Activated CD4-positive, alpha-beta T cell treated with anti-CD3 and anti-CD28 coated beads, Interleukin-2, Interleukin-4, amounts not matched to agents 100 ng/mL and 50 ng/mL, durations not matched to agents 16 hours and 8 hours (primary cell): Measurements from ENCODE around the gene NAB1.

Source experiments
- DNase-seq: peaks from one replicate; pipeline ENCODE4 v3.0.0-alpha.2; 2020; ENCODE audit warnings: low spot score

NAB1 gene

DNA sequence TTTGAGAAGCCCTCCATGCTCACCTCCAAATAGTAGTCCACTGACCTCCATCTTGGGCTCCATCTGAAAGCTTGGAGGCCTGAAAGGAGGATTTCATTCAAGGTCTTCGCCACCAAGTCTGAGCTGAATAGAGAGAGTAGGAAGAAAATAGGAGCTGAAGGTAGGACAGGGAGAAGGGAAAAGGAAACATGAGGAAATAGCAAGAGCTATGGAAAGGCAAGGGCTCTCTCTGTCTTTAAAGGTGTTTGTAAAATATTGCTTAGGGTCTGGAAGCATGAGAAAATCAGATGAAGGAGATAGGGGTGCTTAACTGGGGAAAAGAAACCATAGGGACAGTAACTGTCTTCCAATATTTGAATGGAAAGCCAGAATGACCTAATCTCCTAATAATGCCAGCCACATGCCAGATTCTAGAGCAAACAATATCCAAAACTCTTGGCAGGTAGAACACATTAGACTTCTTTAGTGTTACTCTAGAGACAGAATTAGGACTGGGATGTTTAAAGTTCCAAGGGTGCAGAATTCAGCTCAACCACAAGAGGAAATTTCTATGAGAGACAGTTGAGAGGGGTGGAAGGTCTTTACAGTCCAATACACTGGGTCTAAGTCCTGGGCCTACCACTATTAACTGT, 67.4 kb downstream of the NAB1 start:
- no peak for DNase-seq

DNA sequence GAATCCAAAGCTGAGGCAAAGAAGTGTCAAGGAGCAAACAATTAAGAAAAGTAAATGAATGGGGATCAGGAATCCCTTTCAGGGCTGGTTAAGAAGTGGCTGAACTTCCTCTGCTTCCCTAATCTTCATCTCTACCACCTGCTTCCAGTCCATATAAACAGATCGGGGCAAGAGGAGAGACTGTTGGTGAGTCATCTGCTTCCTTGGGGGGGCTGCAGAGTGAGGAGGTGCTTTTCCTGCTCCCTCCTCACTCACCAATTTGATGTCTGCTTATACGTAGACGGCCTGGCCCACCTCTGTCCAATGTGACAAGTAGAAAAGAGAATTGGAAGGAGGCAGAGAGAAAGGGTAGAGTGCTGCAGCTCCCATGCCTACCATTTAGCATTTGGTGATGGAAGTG, 68.4 kb downstream of the NAB1 start:
- DNase-seq = no peak

DNA sequence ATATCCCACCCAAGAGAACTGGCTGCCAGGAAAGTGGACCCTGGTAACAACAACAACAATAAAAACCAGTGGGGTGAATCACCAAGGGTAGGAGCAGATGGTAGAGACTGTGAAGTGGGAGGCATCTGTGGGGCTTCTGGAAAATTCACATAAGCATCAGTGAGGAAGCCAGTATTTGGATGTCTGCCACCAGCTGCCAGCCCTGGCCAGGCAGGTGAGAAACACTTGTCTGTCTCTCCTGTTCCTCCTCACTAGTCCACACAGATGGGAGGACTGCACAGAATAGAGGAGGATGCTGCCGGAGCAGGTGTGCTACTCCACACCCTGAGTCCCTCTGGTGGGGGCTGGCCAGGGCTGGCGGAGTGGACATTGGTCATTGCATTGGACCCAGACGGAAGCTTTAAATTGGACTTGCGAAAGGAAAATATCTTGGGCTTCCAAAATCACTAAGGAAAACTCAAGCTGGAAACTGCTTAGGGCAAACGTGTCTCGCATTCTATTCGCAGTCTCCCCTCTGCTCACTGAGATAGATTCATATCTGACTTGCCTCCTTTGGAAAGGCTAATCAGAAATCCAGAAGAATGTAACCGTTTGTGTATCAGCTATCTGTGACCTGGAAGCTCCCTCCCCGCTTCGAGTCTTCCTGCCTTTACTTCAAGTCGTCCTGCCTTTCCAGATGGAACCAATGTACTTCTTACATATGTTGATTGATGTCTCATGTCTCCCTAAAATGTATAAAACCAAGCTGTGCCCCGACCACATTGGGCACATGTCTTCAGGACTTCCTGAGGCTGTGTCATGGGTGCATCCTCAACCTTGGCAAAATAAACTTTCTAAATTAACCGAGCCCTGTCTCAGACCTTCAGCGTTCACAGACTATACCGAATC, 69.1 kb downstream of the NAB1 start:
- peak; percentile 32 for DNase-seq

DNA sequence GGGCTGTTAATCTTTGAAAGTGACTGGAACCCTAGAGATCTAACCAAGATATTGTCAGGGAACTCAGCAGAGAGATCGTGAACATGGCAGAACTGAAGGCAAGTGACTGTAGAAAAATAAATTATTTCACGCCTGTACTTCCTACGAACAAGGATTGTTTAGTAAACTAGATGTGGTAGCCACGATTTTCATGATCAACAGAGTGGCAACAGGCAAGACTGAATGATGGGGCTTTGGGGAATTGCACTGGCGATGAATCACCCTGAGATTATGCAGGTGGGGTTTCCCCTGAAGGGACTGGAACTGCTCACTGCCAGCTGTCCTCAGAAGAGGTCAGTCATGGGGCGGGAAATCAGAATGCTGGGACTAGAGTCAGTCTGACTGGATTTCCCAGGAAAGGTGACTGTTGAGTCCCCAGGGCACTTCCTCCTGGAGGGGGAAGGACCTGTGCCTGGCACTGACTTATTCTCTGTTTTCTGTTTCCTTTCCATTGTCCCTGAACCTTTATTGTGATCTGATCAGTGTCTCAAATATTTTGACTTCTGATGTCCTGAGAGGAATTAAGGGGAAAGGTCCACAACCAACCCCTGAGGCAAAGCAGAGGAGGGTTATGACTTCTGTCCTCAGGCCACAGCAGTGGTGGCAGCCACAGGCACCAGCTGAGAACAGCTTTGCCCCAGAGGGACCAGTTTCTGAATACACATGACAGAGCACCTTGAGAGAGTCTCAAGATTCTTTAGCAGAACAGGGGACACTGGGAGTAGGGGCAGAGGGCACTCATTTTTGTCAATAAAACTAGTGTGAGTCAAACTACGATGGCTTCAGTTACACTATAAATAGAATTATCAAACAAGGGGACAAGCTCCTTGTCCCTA, 70.0 kb downstream of the NAB1 start:
- peak; percentile 83 for DNase-seq

DNA sequence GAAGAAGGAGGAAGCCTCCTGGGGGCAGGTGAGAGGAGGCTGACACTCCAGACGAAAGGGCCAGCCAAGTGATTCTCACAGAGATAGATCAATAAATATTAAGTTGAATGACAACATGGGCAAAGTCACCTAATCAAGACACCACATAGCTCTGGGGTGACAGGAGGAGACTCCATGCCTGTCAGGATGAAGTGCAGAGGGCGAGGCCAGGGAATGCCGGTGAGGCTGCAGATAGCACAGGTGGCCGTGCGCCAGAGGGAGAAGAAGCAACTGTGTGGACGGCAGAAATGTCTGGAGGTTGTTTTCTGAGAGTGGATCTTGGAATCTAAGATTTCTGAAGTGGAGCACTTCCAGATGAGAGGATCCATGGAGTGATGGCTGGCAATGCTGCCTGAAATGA, 71.4 kb downstream of the NAB1 start:
- DNase-seq = no peak

DNA sequence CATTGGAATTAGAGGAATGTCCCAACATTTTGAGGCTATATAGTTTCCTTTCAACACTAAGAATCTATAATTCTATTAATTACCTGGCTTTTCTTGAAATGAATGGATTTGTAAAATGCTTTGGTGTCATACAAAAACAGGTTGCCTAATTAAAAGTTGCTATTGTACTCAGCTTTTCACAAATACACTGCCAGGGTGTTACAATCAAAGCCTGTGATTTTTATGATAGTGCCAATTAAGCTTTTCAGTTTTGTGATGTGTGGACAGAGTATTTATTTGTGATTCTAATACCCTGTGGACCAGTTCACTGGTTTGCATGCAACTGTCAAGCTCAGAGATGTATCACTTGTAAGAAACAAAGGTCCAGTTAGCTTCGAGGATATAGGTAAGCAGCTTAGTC, 71.8 kb downstream of the NAB1 start:
- peak; percentile 30 for DNase-seq

DNA sequence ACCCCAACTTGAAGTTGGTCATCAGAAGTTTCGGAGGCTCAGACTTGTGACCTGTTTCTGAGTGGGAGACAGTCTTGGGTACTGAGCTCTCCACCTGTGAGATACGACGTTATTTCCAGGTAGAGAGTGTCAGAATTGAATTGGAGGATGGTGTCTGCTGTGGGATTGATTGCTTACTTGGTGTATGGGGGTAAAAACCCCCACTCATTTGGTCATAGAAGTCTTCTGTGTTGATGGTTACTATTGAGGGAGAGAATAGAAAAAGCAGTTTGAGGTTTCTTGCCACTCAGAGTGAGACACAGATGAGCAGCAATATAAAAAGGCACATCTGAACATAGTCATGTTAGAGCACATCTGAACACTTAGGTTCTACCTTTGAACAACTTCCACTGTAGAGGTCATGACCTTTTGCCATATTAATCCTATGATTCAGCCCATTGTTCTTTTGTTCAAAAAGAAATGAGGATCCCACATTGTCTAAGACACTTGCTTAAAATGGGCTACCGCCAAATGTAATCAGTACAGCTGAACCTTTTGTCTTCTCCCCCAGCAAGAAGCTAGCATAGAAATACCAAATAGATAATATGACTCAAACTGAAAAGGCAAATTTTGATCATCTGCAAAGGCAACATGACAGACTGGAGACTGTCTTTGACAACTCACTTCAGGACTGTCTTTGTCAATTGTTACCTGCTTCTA, 73.3 kb downstream of the NAB1 start:
- peak; percentile 92 for DNase-seq

DNA sequence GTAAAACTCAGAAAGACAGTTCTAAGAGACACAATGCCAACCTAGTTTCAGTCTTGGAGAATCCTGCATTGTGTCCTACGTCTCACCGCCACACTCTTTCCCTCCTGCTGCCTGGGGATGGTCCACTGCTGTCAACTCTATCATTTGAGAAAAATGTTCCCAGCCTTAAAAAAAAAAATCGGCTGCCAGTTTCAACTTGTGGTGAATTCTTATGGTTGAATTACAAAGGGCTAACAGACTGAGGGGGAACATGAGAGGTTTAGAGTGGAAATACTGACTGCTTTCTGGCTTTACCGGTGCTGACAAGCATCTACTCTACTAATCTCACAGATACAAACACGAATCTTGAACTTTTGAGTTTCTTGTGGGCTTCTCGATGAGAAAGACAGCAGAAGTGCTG, 74.0 kb downstream of the NAB1 start:
- DNase-seq = peak; percentile 64

DNA sequence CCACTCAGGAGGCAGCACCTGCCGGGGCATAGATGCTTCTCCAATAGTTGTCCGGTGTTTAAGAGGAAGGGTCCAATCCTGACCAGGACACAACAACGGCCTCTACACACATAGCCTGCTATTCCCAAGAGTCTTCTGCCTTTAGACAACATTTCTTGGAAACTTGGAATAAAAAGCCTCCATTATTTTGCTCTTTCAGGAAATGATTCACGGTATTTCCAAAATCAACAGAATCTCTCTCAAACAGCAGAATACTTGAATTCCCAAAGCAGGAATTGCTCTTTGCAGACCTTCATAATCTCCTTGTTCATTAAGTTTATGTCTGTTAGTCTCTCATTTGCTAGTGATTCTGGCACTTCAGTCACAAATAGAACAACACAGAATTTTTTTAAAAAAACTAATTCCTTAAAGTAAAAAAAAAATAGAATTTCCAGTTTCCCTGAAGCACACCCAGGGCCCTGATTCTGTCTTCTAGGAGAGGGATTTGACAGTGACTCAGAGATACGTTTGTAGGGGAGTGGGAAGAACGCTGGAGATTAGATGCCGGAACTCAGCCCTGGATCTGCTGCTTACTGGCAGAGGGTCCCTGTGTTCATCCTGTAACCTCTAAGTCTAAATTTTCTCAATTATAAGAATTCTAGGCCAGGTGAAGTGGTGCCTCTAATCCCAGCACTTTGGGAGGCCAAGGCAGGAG, 74.7 kb downstream of the NAB1 start:
- no peak for DNase-seq

DNA sequence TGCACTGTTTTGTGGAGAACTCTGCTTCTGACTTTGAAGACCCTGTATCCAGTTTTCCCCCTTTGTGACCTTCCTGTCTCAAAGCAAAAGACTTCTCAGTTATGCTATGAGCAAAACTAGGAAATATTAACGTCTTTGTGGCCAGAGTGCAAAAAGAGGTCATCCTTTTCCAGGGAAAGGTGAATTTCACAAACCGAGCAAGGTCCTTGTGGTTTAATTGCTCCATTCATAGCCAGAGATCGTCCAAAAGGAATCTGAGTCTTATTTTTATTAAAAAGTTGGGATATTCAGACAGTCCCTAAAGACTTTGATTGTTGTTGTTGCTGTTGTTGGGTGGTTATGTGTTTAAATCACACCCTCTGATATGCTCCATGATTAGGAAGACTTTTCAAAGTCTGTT, 77.4 kb downstream of the NAB1 start:
- DNase-seq = no peak

DNA sequence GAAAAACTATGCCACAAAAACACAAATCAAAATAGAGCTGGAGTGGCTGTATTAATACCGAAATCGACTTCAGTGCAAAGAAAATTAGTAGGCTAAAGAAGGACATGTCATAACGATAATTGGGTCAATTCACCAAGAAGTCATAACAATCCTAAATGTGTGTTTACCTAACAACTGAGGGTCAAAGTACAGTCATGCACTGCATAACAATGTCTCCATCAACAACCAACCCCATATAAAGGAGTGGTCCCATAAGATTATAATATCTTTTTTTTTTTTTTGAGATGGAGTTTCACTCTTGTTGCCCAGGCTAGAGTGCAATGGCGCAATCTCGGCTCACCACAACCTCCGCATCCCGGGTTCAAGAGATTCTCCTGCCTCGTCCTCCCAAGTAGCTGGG, 87.5 kb downstream of the NAB1 start:
- DNase-seq = no peak

DNA sequence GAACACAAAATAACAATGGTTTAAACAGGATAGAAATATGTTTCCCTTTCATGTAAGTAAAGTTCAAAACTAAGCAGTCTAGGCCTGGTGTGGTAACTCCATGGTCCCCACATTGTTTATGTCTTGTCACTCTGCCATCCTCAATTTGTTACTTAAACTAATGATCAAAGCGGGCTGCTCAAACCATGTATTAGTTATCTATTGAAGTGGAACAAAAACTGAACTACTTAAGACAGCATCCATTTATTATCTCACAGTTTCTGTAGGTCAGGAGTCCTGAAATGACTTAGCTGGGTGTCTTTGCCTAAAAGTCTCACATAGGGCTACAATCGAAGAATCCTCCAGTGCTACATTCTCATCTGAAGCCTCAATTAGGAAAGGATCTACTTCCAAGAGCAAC, 91.6 kb downstream of the NAB1 start:
- DNase-seq = no peak
